Activated naive CD4-positive, alpha-beta T cell treated with anti-CD3 and anti-CD28 coated beads for 36 hours (primary cell): ENCODE data around the gene KCNK4. TPM values are rescaled to one million over a fixed set of nuclear protein-coding genes. Genes with fewer than 3 reads are reported as not detected.

Source experiments
- CTCF ChIA-PET: fragments of 350-600 bp; sonication (Branson Sonifier 250); formaldehyde crosslinking; loops from one replicate; lab custom pipeline; 2021; ENCODE audit warnings: antibody characterized with exemption; lab: Charles Lee
- DNase-seq: peaks from one replicate; pipeline ENCODE4 v3.0.0-alpha.2; 2020
- H3K27ac Mint-ChIP-seq: one replicate; pipeline ENCODE4 v1.8.0; 2021; ENCODE audit warnings: mild to moderate bottlenecking, mixed read lengths
- H3K27me3 Mint-ChIP-seq: one replicate; pipeline ENCODE4 v1.8.0; 2021; ENCODE audit warnings: low read depth, mixed read lengths
- H3K36me3 Mint-ChIP-seq: one replicate; pipeline ENCODE4 v1.8.0; 2021; ENCODE audit warnings: low read depth, mixed read lengths
- H3K4me1 Mint-ChIP-seq: one replicate; pipeline ENCODE4 v1.8.0; 2021; ENCODE audit warnings: low read depth, mixed read lengths
- H3K4me3 Mint-ChIP-seq: one replicate; pipeline ENCODE4 v1.8.0; 2021; ENCODE audit warnings: mild to moderate bottlenecking, moderate library complexity, mixed read lengths
- H3K9me3 Mint-ChIP-seq: one replicate; pipeline ENCODE4 v1.8.0; 2021; ENCODE audit warnings: mixed read lengths
- intact Hi-C: fragments of 100-400 bp; cut with micrococcal nuclease; formaldehyde crosslinking; loops from one replicate; pipeline ENCODE4 v1.15.1; 2023
- total RNA-seq, 2 experiments: library from RNA; stranded (reverse); gene quantifications; one replicate each; pipeline ENCODE4 v1.2.3, GENCODE V29; 2021

KCNK4 gene
- total RNA-seq, 2 experiments from 2014 or later, result 0.41 TPM; not detected in 1

- DNase-seq, result peak; percentile 82
- H3K4me3 Mint-ChIP-seq, result no peak overlapping the region
- intact Hi-C loops, result loop anchor here (1.0 kb wide), 2 partner anchors 9 to 13 kb away; partner anchors contain the start of genes CCDC88B and PRDX5
- no peaks in the 10 kb centered on the region for H3K9me3 Mint-ChIP-seq
- peaks cover 10% of the 10 kb centered on the region for H3K4me1 Mint-ChIP-seq
- no peak overlapping the region for H3K27ac Mint-ChIP-seq
- H3K27me3 Mint-ChIP-seq, result no peaks in the 10 kb centered on the region
- H3K36me3 Mint-ChIP-seq, result peaks cover 3% of the 10 kb centered on the region
- CTCF ChIA-PET, result interaction anchor here (0.6 to 2.5 kb wide), 13 partner anchors 9 to 127 kb away, joined by 3 to 22 read pairs (median 4); partner anchors contain the start of genes ESRRA, PRDX5 and TRMT112
Measured at GRCh38 chr11:64331569-64332371, 40.7 kb downstream of the KCNK4 start.

- intact Hi-C loops, result no loop called here
- H3K36me3 Mint-ChIP-seq, result peaks cover 10% of the 10 kb centered on the region
- H3K27me3 Mint-ChIP-seq, result no peaks in the 10 kb centered on the region
- no peaks in the 10 kb centered on the region for H3K9me3 Mint-ChIP-seq
- no peak overlapping the region for H3K27ac Mint-ChIP-seq
- DNase-seq, result no peak
- H3K4me3 Mint-ChIP-seq, result no peak overlapping the region
- H3K4me1 Mint-ChIP-seq, result peaks cover 15% of the 10 kb centered on the region
- CTCF ChIA-PET, result interaction anchor here (0.7 to 2.5 kb wide), 4 partner anchors 10 to 83 kb away, joined by 3 to 10 read pairs (median 6); partner anchors contain the start of gene PRDX5
Measured at GRCh38 chr11:64333556-64333955, 42.5 kb downstream of the KCNK4 start.

GRCh38 chr11:64334764-64335735, 43.9 kb downstream of the KCNK4 start:
- Mint-ChIP-seq H3K27ac (no peak overlapping the region), H3K36me3 (peaks cover 15% of the 10 kb centered on the region), H3K27me3 (no peaks in the 10 kb centered on the region), H3K4me3 (no peak overlapping the region), H3K4me1 (peaks cover 27% of the 10 kb centered on the region), H3K9me3 (no peaks in the 10 kb centered on the region)
- DNase-seq, result peak; percentile 48
- intact Hi-C loops, result no loop called here
- CTCF ChIA-PET, result no interaction called here

- no peak overlapping the region for H3K4me3 Mint-ChIP-seq
- CTCF ChIA-PET, result interaction anchor here (0.7 to 1.8 kb wide), 2 partner anchors 20 to 342 kb away, joined by 3 to 4 read pairs; partner anchors contain the start of gene PRDX5
- intact Hi-C loops, result no loop called here
- H3K27me3 Mint-ChIP-seq, result no peaks in the 10 kb centered on the region
- no peak for DNase-seq
- peaks cover 20% of the 10 kb centered on the region for H3K36me3 Mint-ChIP-seq
- no peaks in the 10 kb centered on the region for H3K9me3 Mint-ChIP-seq
- H3K4me1 Mint-ChIP-seq, result peaks cover 38% of the 10 kb centered on the region
- H3K27ac Mint-ChIP-seq, result peak overlapping the region; percentile 50
Measured at GRCh38 chr11:64337538-64338249, 46.6 kb downstream of the KCNK4 start.

- CTCF ChIA-PET, result interaction anchor here (0.6 to 0.7 kb wide), 3 partner anchors 17 to 530 kb away, joined by 3 to 5 read pairs (median 4); no protein-coding TSS in a partner anchor
- peaks cover 20% of the 10 kb centered on the region for H3K36me3 Mint-ChIP-seq
- H3K4me3 Mint-ChIP-seq, result peak overlapping the region; percentile 83
- peak overlapping the region; percentile 93 for H3K27ac Mint-ChIP-seq
- intact Hi-C loops, result no loop called here
- peaks cover 38% of the 10 kb centered on the region for H3K4me1 Mint-ChIP-seq
- H3K9me3 Mint-ChIP-seq, result no peaks in the 10 kb centered on the region
- no peaks in the 10 kb centered on the region for H3K27me3 Mint-ChIP-seq
- DNase-seq, result no peak
Measured at GRCh38 chr11:64338716-64339115, 47.6 kb downstream of the KCNK4 start.

GRCh38 chr11:64339286-64339685, 48.2 kb downstream of the KCNK4 start:
- Mint-ChIP-seq H3K36me3 (peaks cover 20% of the 10 kb centered on the region), H3K27me3 (no peaks in the 10 kb centered on the region), H3K27ac (peak overlapping the region; percentile 93), H3K4me3 (peak overlapping the region; percentile 83), H3K9me3 (no peaks in the 10 kb centered on the region), H3K4me1 (peaks cover 38% of the 10 kb centered on the region)
- CTCF ChIA-PET, result interaction anchor here (0.6 to 7.1 kb wide), 4 partner anchors 16 to 530 kb away, joined by 4 to 61 read pairs (median 8); partner anchors contain the start of genes PRDX5 and TRMT112
- DNase-seq, result no peak
- intact Hi-C loops, result no loop called here

- Mint-ChIP-seq H3K27ac (peak within 1 kb of the TSS; percentile 93), H3K4me1 (peaks cover 38% of the 10 kb centered on the region), H3K4me3 (peak within 1 kb of the TSS; percentile 83), H3K9me3 (no peaks in the 10 kb centered on the region), H3K36me3 (peaks cover 22% of the 10 kb centered on the region), H3K27me3 (no peaks in the 10 kb centered on the region)
- DNase-seq, result peak; percentile 95
- CTCF ChIA-PET, result interaction anchor here (1.4 to 7.1 kb wide), 3 partner anchors 15 to 39 kb away, joined by 3 to 61 read pairs (median 11); partner anchors contain the start of genes PRDX5 and TRMT112
- intact Hi-C loops, result loop anchor here (1.0 to 5.0 kb wide), 6 partner anchors 9 to 437 kb away; partner anchors contain the start of genes ESRRA, PRDX5 and SF1
Measured at GRCh38 chr11:64339754-64340408, 48.8 kb downstream of the KCNK4 start, which contains the start of gene CCDC88B. Gene CCDC88B, plus strand, starts transcription at chr11:64340204. Its CDS starts 63 bp downstream, at chr11:64340267.

GRCh38 chr11:64340671-64341335, 49.7 kb downstream of the KCNK4 start:
- Mint-ChIP-seq H3K4me1 (peaks cover 34% of the 10 kb centered on the region), H3K9me3 (no peaks in the 10 kb centered on the region), H3K36me3 (peaks cover 19% of the 10 kb centered on the region), H3K27me3 (no peaks in the 10 kb centered on the region), H3K4me3 (peak overlapping the region; percentile 83), H3K27ac (peak overlapping the region; percentile 93)
- CTCF ChIA-PET, result interaction anchor here (0.8 to 7.1 kb wide), 6 partner anchors 8 to 40 kb away, joined by 3 to 61 read pairs (median 4); partner anchors contain the start of genes PRDX5 and TRMT112
- peak; percentile 86 for DNase-seq
- intact Hi-C loops, result loop anchor here (1.0 to 5.0 kb wide), 6 partner anchors 10 to 436 kb away; partner anchors contain the start of genes ESRRA, PRDX5 and SF1

- intact Hi-C loops, result loop anchor here (2.0 to 5.0 kb wide), 2 partner anchors 71 to 436 kb away; partner anchors contain the start of gene SF1
- peaks cover 34% of the 10 kb centered on the region for H3K4me1 Mint-ChIP-seq
- H3K4me3 Mint-ChIP-seq, result peak overlapping the region; percentile 83
- CTCF ChIA-PET, result interaction anchor here (0.8 to 7.1 kb wide), 7 partner anchors 9 to 40 kb away, joined by 3 to 61 read pairs (median 3); partner anchors contain the start of genes PRDX5 and TRMT112
- no peaks in the 10 kb centered on the region for H3K9me3 Mint-ChIP-seq
- no peak for DNase-seq
- H3K27ac Mint-ChIP-seq, result no peak overlapping the region
- H3K36me3 Mint-ChIP-seq, result peaks cover 23% of the 10 kb centered on the region
- no peaks in the 10 kb centered on the region for H3K27me3 Mint-ChIP-seq
Measured at GRCh38 chr11:64341429-64341828, 50.3 kb downstream of the KCNK4 start.
